IMR-90 (cell line): ENCODE results near the gene GYPB. TPM values are rescaled to one million over a fixed set of nuclear protein-coding genes. Genes with fewer than 3 reads are reported as not detected.

Source experiments
- ATAC-seq: fragments of 200-7000 bp; cut with Tn5 transposase; 2 replicates; pipeline ENCODE4 v1.9.1; 2020; ENCODE audit warnings: low read depth, mild to moderate bottlenecking, moderate library complexity
- BruUV-seq: library from RNA; stranded (reverse); fragments of 400-500 nt; replicated peaks from 2 replicates; lab custom pipeline; 2021; lab: Mats Ljungman, UMichigan
- CTCF ChIA-PET: fragments of 300-600 bp; formaldehyde crosslinking; extraction: SDS; loops from one replicate; lab custom pipeline; 2021; ENCODE audit warnings: antibody characterized with exemption; lab: Yijun Ruan, JAX
- POLR2A ChIA-PET: fragments of 300-600 bp; sonication (Branson Sonifier 250); formaldehyde crosslinking; loops from one replicate; lab custom pipeline; 2022; ENCODE audit warnings: antibody characterized with exemption; ENCODE audit not compliant: unreplicated experiment; lab: Charles Lee
- DNase-seq: peaks from one replicate; pipeline ENCODE4 v3.0.0; 2013
- H2AFZ ChIP-seq: replicated peaks from 2 replicates; pipeline ENCODE3; 2013; ENCODE audit warnings: low read length, mild to moderate bottlenecking; ENCODE audit not compliant: poor library complexity
- H2AK5ac ChIP-seq: 2 replicates; pipeline ENCODE4 v1.6.1; 2013; ENCODE audit warnings: low read depth, low read length, inconsistent platforms
- H2AK9ac ChIP-seq: replicated peaks from 2 replicates; pipeline ENCODE3; 2013; ENCODE audit warnings: mild to moderate bottlenecking, low read depth, low read length, moderate library complexity; ENCODE audit not compliant: poor library complexity
- H2BK120ac ChIP-seq: 2 replicates; pipeline ENCODE4 v1.6.1; 2013; ENCODE audit warnings: low read depth, low read length, inconsistent platforms
- H2BK15ac ChIP-seq: 3 replicates; pipeline ENCODE4 v1.6.1; 2013; ENCODE audit warnings: low read depth, low read length, inconsistent platforms
- H2BK20ac ChIP-seq: 2 replicates; pipeline ENCODE4 v1.6.1; 2013; ENCODE audit warnings: low read depth, mild to moderate bottlenecking, inconsistent platforms, low read length, moderate library complexity
- H2BK5ac ChIP-seq: 2 replicates; pipeline ENCODE4 v1.6.1; 2013; ENCODE audit warnings: mild to moderate bottlenecking, low read depth, low read length, inconsistent platforms; ENCODE audit not compliant: poor library complexity, severe bottlenecking
- H3K14ac ChIP-seq: replicated peaks from 2 replicates; pipeline ENCODE4 v1.6.1; 2013; ENCODE audit warnings: low read depth, low read length, inconsistent platforms
- H3K18ac ChIP-seq: 2 replicates; pipeline ENCODE4 v1.6.1; 2013; ENCODE audit warnings: low read depth, low read length, control low read depth
- H3K23ac ChIP-seq: 2 replicates; pipeline ENCODE4 v1.6.1; 2013; ENCODE audit warnings: low read depth, low read length, inconsistent platforms
- H3K27ac ChIP-seq: 2 replicates; pipeline ENCODE4 v1.5.1; 2013; ENCODE audit warnings: mild to moderate bottlenecking, control low read depth, low read length; ENCODE audit not compliant: insufficient read depth
- H3K27me3 ChIP-seq: 2 replicates; pipeline ENCODE4 v1.6.1; 2013; ENCODE audit warnings: low read length; ENCODE audit not compliant: control insufficient read depth, insufficient read depth
- H3K36me3 ChIP-seq: 2 replicates; pipeline ENCODE4 v1.6.1; 2013; ENCODE audit warnings: low read length, mixed read lengths; ENCODE audit not compliant: control insufficient read depth, insufficient read depth
- H3K4ac ChIP-seq: 2 replicates; pipeline ENCODE4 v1.6.1; 2013; ENCODE audit warnings: low read depth, low read length, inconsistent platforms
- H3K4me1 ChIP-seq: 2 replicates; pipeline ENCODE4 v1.6.1; 2013; ENCODE audit warnings: low read length, mixed read lengths; ENCODE audit not compliant: control insufficient read depth, insufficient read depth
- H3K4me2 ChIP-seq: 2 replicates; pipeline ENCODE4 v1.6.1; 2013; ENCODE audit warnings: low read depth, mild to moderate bottlenecking, control low read depth, low read length, moderate library complexity
- H3K4me3 ChIP-seq: 2 replicates; pipeline ENCODE4 v1.5.1; 2013; ENCODE audit warnings: low read depth, mild to moderate bottlenecking, control low read depth, low read length, moderate library complexity; ENCODE audit not compliant: insufficient read depth
- H3K56ac ChIP-seq: 2 replicates; pipeline ENCODE4 v1.6.1; 2013; ENCODE audit warnings: low read length, inconsistent platforms; ENCODE audit not compliant: insufficient read depth; ENCODE audit errors: extremely low read depth
- H3K79me1 ChIP-seq, 2 experiments: 2 replicates each; pipeline ENCODE4 v1.6.1; 2013; ENCODE audit warnings: low read length in 2 of 2, inconsistent platforms in 1 of 2, low read depth in 1 of 2
- H3K9ac ChIP-seq: 2 replicates; pipeline ENCODE4 v1.6.1; 2013; ENCODE audit warnings: low read depth, low read length, control low read depth
- H3K9me1 ChIP-seq: 2 replicates; pipeline ENCODE4 v1.6.1; 2013; ENCODE audit warnings: low read length, inconsistent platforms; ENCODE audit not compliant: insufficient read depth
- H3K9me3 ChIP-seq: 2 replicates; pipeline ENCODE4 v1.6.1; 2013; ENCODE audit warnings: low read length; ENCODE audit not compliant: control insufficient read depth, insufficient read depth
- H4K20me1 ChIP-seq: 2 replicates; pipeline ENCODE4 v1.6.1; 2013; ENCODE audit warnings: low read length, inconsistent platforms; ENCODE audit not compliant: insufficient read depth
- H4K5ac ChIP-seq: 2 replicates; pipeline ENCODE4 v1.6.1; 2013; ENCODE audit warnings: mild to moderate bottlenecking, low read depth, low read length, control low read depth
- H4K8ac ChIP-seq, 2 experiments: 2 replicates each; pipeline ENCODE4 v1.6.1; 2013; ENCODE audit warnings: low read depth in 2 of 2, low read length in 2 of 2, control low read depth in 1 of 2, inconsistent platforms in 1 of 2
- H4K91ac ChIP-seq: 2 replicates; pipeline ENCODE4 v1.6.1; 2013; ENCODE audit warnings: low read depth, low read length, inconsistent platforms; ENCODE audit not compliant: insufficient read depth
- BHLHE40 ChIP-seq: fragments of 150-350 bp; IDR thresholded peaks from 2 replicates; pipeline ENCODE4 v1.6.1; 2016; ENCODE audit warnings: mild to moderate bottlenecking, low read depth, low read length
- CEBPB ChIP-seq: IDR thresholded peaks from 2 replicates; pipeline ENCODE4 v1.6.1; 2012; ENCODE audit warnings: low read depth, low read length, improper control_type of control experiment
- CHD1 ChIP-seq: IDR thresholded peaks from 2 replicates; pipeline ENCODE4 v1.6.1; 2012; ENCODE audit warnings: low read depth, low read length, improper control_type of control experiment
- CTCF ChIP-seq: conservative IDR thresholded peaks from 2 replicates; pipeline ENCODE4 v1.5.1; 2012; ENCODE audit warnings: mild to moderate bottlenecking, low read depth, low read length, improper control_type of control experiment
- ELK1 ChIP-seq: fragments of 150-350 bp; IDR thresholded peaks from 2 replicates; pipeline ENCODE4 v1.6.1; 2016; ENCODE audit warnings: low read depth, mild to moderate bottlenecking, low read length, moderate library complexity, borderline replicate concordance
- FOS ChIP-seq: fragments of 150-350 bp; IDR thresholded peaks from 2 replicates; pipeline ENCODE4 v1.6.1; 2016; ENCODE audit warnings: low read depth, low read length
- MAFK ChIP-seq: IDR thresholded peaks from 2 replicates; pipeline ENCODE4 v1.6.1; 2012; ENCODE audit warnings: low read depth, low read length, improper control_type of control experiment
- MAZ ChIP-seq: IDR thresholded peaks from 2 replicates; pipeline ENCODE4 v1.6.1; 2012; ENCODE audit warnings: low read depth, mild to moderate bottlenecking, low read length, improper control_type of control experiment, moderate library complexity, borderline replicate concordance
- MXI1 ChIP-seq: IDR thresholded peaks from 2 replicates; pipeline ENCODE4 v1.6.1; 2012; ENCODE audit warnings: low read depth, mild to moderate bottlenecking, low read length, moderate library complexity, borderline replicate concordance
- NFE2L2 ChIP-seq: fragments of 150-350 bp; IDR thresholded peaks from 2 replicates; pipeline ENCODE4 v1.6.1; 2016; ENCODE audit warnings: low read depth, mild to moderate bottlenecking, low read length
- POLR2A ChIP-seq: IDR thresholded peaks from 2 replicates; pipeline ENCODE4 v1.6.1; 2012; ENCODE audit warnings: mild to moderate bottlenecking, low read depth, low read length
- RAD21 ChIP-seq: IDR thresholded peaks from 2 replicates; pipeline ENCODE4 v1.6.1; 2012; ENCODE audit warnings: low read length, improper control_type of control experiment
- RCOR1 ChIP-seq: IDR thresholded peaks from 2 replicates; pipeline ENCODE4 v1.6.1; 2012; ENCODE audit warnings: mild to moderate bottlenecking, low read length, improper control_type of control experiment; ENCODE audit not compliant: insufficient replicate concordance
- RFX5 ChIP-seq: IDR thresholded peaks from 2 replicates; pipeline ENCODE4 v1.8.0; 2012; ENCODE audit warnings: low read depth, mild to moderate bottlenecking, low read length, moderate library complexity
- SMC3 ChIP-seq: fragments of 150-350 bp; IDR thresholded peaks from 2 replicates; pipeline ENCODE4 v1.6.1; 2016; ENCODE audit warnings: low read depth, mild to moderate bottlenecking, antibody characterized with exemption, low read length, moderate library complexity
- USF2 ChIP-seq: fragments of 150-350 bp; IDR thresholded peaks from 2 replicates; pipeline ENCODE4 v1.6.1; 2017; ENCODE audit warnings: mild to moderate bottlenecking, antibody characterized with exemption, low read length, low read depth
- WGBS, 2 experiments: methylation state at CpG; one replicate each; pipeline versions ENCODE4 v1.1.5 to v1.1.7; 2013; ENCODE audit warnings: missing lambda C conversion rate in 2 of 2; ENCODE audit not compliant: insufficient read length in 1 of 2; ENCODE audit errors: extremely low coverage in 2 of 2; 5-methylcytosine and 5-hydroxymethylcytosine counted together
- dilution Hi-C: fragments of 300-500 bp; cut with HindIII; formaldehyde crosslinking; loops from one replicate; pipeline ENCODE4 v1.14.3; 2018; ENCODE audit warnings: low sequenced_read_pairs; ENCODE audit not compliant: unreplicated experiment
- in situ Hi-C: fragments of 300-500 bp; cut with MboI; formaldehyde crosslinking; loops from 3 replicates; pipeline ENCODE4 v1.14.3; 2019; ENCODE audit warnings: low sequenced_read_pairs, inconsistent platforms, mixed read lengths
- intact Hi-C: fragments of 100-400 bp; cut with micrococcal nuclease; formaldehyde crosslinking; loops from 2 replicates; pipeline ENCODE4 v1.10.0; 2022
- polyA plus RNA-seq, 3 experiments: library from polyadenylated mRNA; depleted of rRNA; stranded (reverse); fragments of >200 nt; gene quantifications; 2 replicates each; pipeline ENCODE4 v1.2.3, GENCODE V29; 2012; ENCODE audit warnings: low replicate concordance in 1 of 3
- total RNA-seq: library from RNA; depleted of rRNA; stranded (reverse); fragments of >200 nt; gene quantifications from 2 replicates; pipeline ENCODE4 v1.2.3, GENCODE V29; 2012

The GYPB gene
- total and polyA plus RNA-seq, 2 of the 4 experiments (the other 2 are of a cell fraction), result not detected

GRCh38 chr4:144014808-144015207 is 4.4 kb downstream of the GYPB start:
- Histone ChIP-seq H3K9ac (no peak overlapping the region), H2BK20ac (no peak overlapping the region), H2AFZ (no peak overlapping the region), H4K5ac (no peak overlapping the region), H3K56ac (no peak overlapping the region), H3K18ac (no peak overlapping the region), H3K9me3 (no peaks in the 10 kb centered on the region), H3K9me1 (no peaks in the 10 kb centered on the region), H2BK5ac (no peak overlapping the region), H3K27ac (no peak overlapping the region), H2AK5ac (no peak overlapping the region), H3K27me3 (no peaks in the 10 kb centered on the region), H3K4me2 (no peak overlapping the region), H2BK15ac (no peak overlapping the region), H3K4ac (no peak overlapping the region), H3K14ac (no peak overlapping the region), H3K79me1 (no peaks in the 10 kb centered on the region), H3K4me3 (no peak overlapping the region), H2AK9ac (no peak overlapping the region), H4K91ac (no peak overlapping the region), H3K36me3 (no peaks in the 10 kb centered on the region), H4K20me1 (no peaks in the 10 kb centered on the region), H3K4me1 (no peaks in the 10 kb centered on the region), H2BK120ac (no peak overlapping the region), H3K23ac (no peak overlapping the region), H4K8ac (no peak overlapping the region)
- no peak for ATAC-seq
- no TSS peak for BruUV-seq
- WGBS, 2 experiments, result no CpG with 5 or more reads among the region's 2 CpGs
- ChIA-PET CTCF (no interaction called here), POLR2A (no interaction called here)
- dilution Hi-C loops, result no loop called here
- in situ Hi-C loops, result no loop called here
- TF ChIP-seq SMC3 (no peak), CEBPB (no peak), USF2 (no peak), POLR2A (no peak), RAD21 (no peak), MAFK (no peak), MXI1 (no peak), ELK1 (no peak), BHLHE40 (no peak), CTCF (no peak), NFE2L2 (no peak), RFX5 (no peak), MAZ (no peak), FOS (no peak), CHD1 (no peak), RCOR1 (no peak)
- intact Hi-C loops, result no loop called here
- DNase-seq, result no peak
